ENCODE measurements around the gene MLPH. TPM values are rescaled to one million over a fixed set of nuclear protein-coding genes. Genes with fewer than 3 reads are reported as not detected.

Gene MLPH
- total RNA-seq, 4 donors from 2014 or later: 5.3 to 8.7 (median 7.8) TPM

- H3K4me3 ChIP-seq: no peak overlapping the region
- intact Hi-C loops (cut with DNase I): no loop called here
- no peak overlapping the region for H3K27ac ChIP-seq (replicated peaks in 1 of 4)
- DNase-seq (ENCODE audit: extremely low spot score): no peak
- H3K27me3 ChIP-seq: peaks cover 0 to 5% (median 0%) of the 10 kb centered on the region in 4 donors
- 95% methylated on average over 18 of the region's 18 CpGs for WGBS
- peaks cover 9 to 18% (median 18%) of the 10 kb centered on the region in 4 donors for H3K4me1 ChIP-seq
- H3K9me3 ChIP-seq: no peaks in the 10 kb centered on the region
- no peaks in the 10 kb centered on the region for H3K36me3 ChIP-seq
- TF ChIP-seq POLR2A (IDR thresholded peaks at IDR 0.05; ENCODE audit: low read depth): no peak
- no peak for TF ChIP-seq CTCF (IDR thresholded peaks at IDR 0.05)
- TF ChIP-seq POLR2AphosphoS5 (IDR thresholded peaks at IDR 0.05): no peak
- no peak for TF ChIP-seq EP300 (IDR thresholded peaks at IDR 0.05)
Observed at GRCh38 chr2:237538901-237539300, 51.9 kb downstream of the MLPH start.

GRCh38 chr2:237539681-237540080 lies 52.6 kb downstream of the MLPH start:
- Histone ChIP-seq H3K36me3 (no peaks in the 10 kb centered on the region), H3K9me3 (no peaks in the 10 kb centered on the region), H3K4me1 (peaks cover 9 to 18% (median 18%) of the 10 kb centered on the region in 4 donors), H3K27ac (replicated peaks in 1 of 4) (no peak overlapping the region), H3K27me3 (peaks cover 0 to 5% (median 0%) of the 10 kb centered on the region in 4 donors), H3K4me3 (no peak overlapping the region)
- 66% methylated on average over 3 of the region's 6 CpGs for WGBS
- TF ChIP-seq POLR2A (IDR thresholded peaks at IDR 0.05; ENCODE audit: low read depth) (no peak), EP300 (IDR thresholded peaks at IDR 0.05) (no peak), POLR2AphosphoS5 (IDR thresholded peaks at IDR 0.05) (no peak), CTCF (IDR thresholded peaks at IDR 0.05) (no peak)
- no peak for DNase-seq (ENCODE audit: extremely low spot score)
- intact Hi-C loops (cut with DNase I): no loop called here

GRCh38 chr2:237540223-237540775 lies 53.2 kb downstream of the MLPH start:
- WGBS: 90% methylated on average over 9 of the region's 13 CpGs
- peaks cover 9 to 18% (median 18%) of the 10 kb centered on the region in 4 donors for H3K4me1 ChIP-seq
- H3K9me3 ChIP-seq: no peaks in the 10 kb centered on the region
- DNase-seq (ENCODE audit: extremely low spot score): no peak
- H3K36me3 ChIP-seq: peaks cover 0 to 2% (median 0%) of the 10 kb centered on the region in 4 donors
- H3K27ac ChIP-seq (replicated peaks in 1 of 4): no peak overlapping the region
- H3K27me3 ChIP-seq: peaks cover 0 to 5% (median 0%) of the 10 kb centered on the region in 4 donors
- TF ChIP-seq POLR2AphosphoS5 (IDR thresholded peaks at IDR 0.05) (no peak), POLR2A (IDR thresholded peaks at IDR 0.05; ENCODE audit: low read depth) (no peak), CTCF (IDR thresholded peaks at IDR 0.05) (no peak), EP300 (IDR thresholded peaks at IDR 0.05) (no peak)
- no peak overlapping the region for H3K4me3 ChIP-seq
- intact Hi-C loops (cut with DNase I): no loop called here

GRCh38 chr2:237540823-237541222 lies 53.8 kb downstream of the MLPH start:
- no peak overlapping the region for H3K4me3 ChIP-seq
- no peaks in the 10 kb centered on the region for H3K9me3 ChIP-seq
- WGBS: 42% methylated on average over 6 of the region's 6 CpGs
- DNase-seq (ENCODE audit: extremely low spot score): no peak
- intact Hi-C loops (cut with DNase I): no loop called here
- H3K36me3 ChIP-seq: peaks cover 0 to 7% (median 0%) of the 10 kb centered on the region in 4 donors
- peaks cover 0 to 5% (median 0%) of the 10 kb centered on the region in 4 donors for H3K27me3 ChIP-seq
- peaks cover 9 to 18% (median 18%) of the 10 kb centered on the region in 4 donors for H3K4me1 ChIP-seq
- H3K27ac ChIP-seq (replicated peaks in 1 of 4): no peak overlapping the region
- no peak for TF ChIP-seq POLR2A (IDR thresholded peaks at IDR 0.05; ENCODE audit: low read depth)
- no peak for TF ChIP-seq EP300 (IDR thresholded peaks at IDR 0.05)
- TF ChIP-seq CTCF (IDR thresholded peaks at IDR 0.05): no peak
- TF ChIP-seq POLR2AphosphoS5 (IDR thresholded peaks at IDR 0.05): no peak

GRCh38 chr2:237541243-237541642 lies 54.2 kb downstream of the MLPH start:
- Histone ChIP-seq H3K9me3 (no peaks in the 10 kb centered on the region), H3K4me1 (peaks cover 9 to 18% (median 18%) of the 10 kb centered on the region in 4 donors), H3K4me3 (no peak overlapping the region), H3K27me3 (peaks cover 0 to 5% (median 0%) of the 10 kb centered on the region in 4 donors), H3K27ac (replicated peaks in 1 of 4) (no peak overlapping the region), H3K36me3 (peaks cover 0 to 8% (median 0%) of the 10 kb centered on the region in 4 donors)
- no peak for DNase-seq (ENCODE audit: extremely low spot score)
- 91% methylated on average over 3 of the region's 5 CpGs for WGBS
- intact Hi-C loops (cut with DNase I): no loop called here
- TF ChIP-seq POLR2A (IDR thresholded peaks at IDR 0.05; ENCODE audit: low read depth) (no peak), EP300 (IDR thresholded peaks at IDR 0.05) (no peak)
